ENCODE results near the gene OR10H1. TPM values are rescaled to one million over a fixed set of nuclear protein-coding genes. Genes with fewer than 3 reads are reported as not detected.

The OR10H1 gene
- total and polyA plus RNA-seq, 9 of the 15 experiments (the other 6 are each of a cell fraction or from before 2014, with no cell fraction given) = not detected

- DNase-seq (ENCODE audit: extremely low read depth in 1 of 4, low spot score in 3 of 4) = peak; percentile 47 to 53 (median 48)
- ChIA-PET POLR2A (interaction anchor here (1.0 kb wide), 2 partner anchors 23 to 761 kb away, joined by 3 to 4 read pairs; no protein-coding TSS in a partner anchor), CTCF (ENCODE audit: low intra/inter-chr PET ratio) (interaction anchor here (0.6 kb wide), 1 partner anchor 101 kb away, joined by 3 read pairs; no protein-coding TSS in a partner anchor)
- Histone ChIP-seq H3K9me3 (replicated peaks; ENCODE audit: control insufficient read depth, insufficient read depth, low read depth, low read length) (no peaks in the 10 kb centered on the region), H3K9me1 (ENCODE audit: control insufficient read depth, insufficient read depth, low read length) (peaks cover 3% of the 10 kb centered on the region), H3K36me3 (ENCODE audit: control insufficient read depth, insufficient read depth, low read length) (no peaks in the 10 kb centered on the region), H3K79me2 (ENCODE audit: control insufficient read depth, insufficient read depth, low read length) (peaks cover 9% of the 10 kb centered on the region; the same call in 2 of the 3 replicates), H3K27ac (ENCODE audit: extremely low read depth, low read depth, low read length) (no peak overlapping the region), H3K4me1 (replicated peaks in 1 of 2; ENCODE audit: control insufficient read depth in 2 of 2, insufficient read depth in 2 of 2, low read length in 2 of 2) (peaks cover 25 to 42% of the 10 kb centered on the region in 2 experiments), H2AFZ (ENCODE audit: low read depth, low read length) (no peak overlapping the region), H4K20me1 (replicated peaks; ENCODE audit: control insufficient read depth, insufficient read depth, low read length) (no peaks in the 10 kb centered on the region), H3K4me2 (ENCODE audit: insufficient read depth, low read length) (no peak overlapping the region), H3K9ac (ENCODE audit: insufficient read depth in 1 of 2, low read depth in 2 of 2, low read length in 2 of 2) (no peak overlapping the region; a peak in 1 of 4 replicates), H3K4me3 (no peak overlapping the region), H3K27me3 (ENCODE audit: control insufficient read depth in 2 of 2, insufficient read depth in 2 of 2, low read length in 2 of 2) (no peaks in the 10 kb centered on the region)
- no peak for ATAC-seq
- BruUV-seq (replicated peaks) = no TSS peak
- in situ Hi-C loops (cut with MboI) (no loop called here), intact Hi-C loops (cut with micrococcal nuclease) (loop anchor here (10.0 kb wide), 1 partner anchor 343 kb away; the partner anchor contains the start of gene FAM32A)
- FAIRE-seq = no peak
- 64% methylated on average over 10 of the region's 11 CpGs for WGBS (ENCODE audit: insufficient coverage, low coverage, missing lambda C conversion rate)
- TF ChIP-seq REST (IDR thresholded peaks at IDR 0.05; ENCODE audit: borderline replicate concordance) (0 out of 2 replicates have a peak, but pooled peaks have one; percentile 31), REST (CRISPR knock-in tag; IDR thresholded peaks at IDR 0.05; ENCODE audit: low read depth) (no peak), BRCA1 (IDR thresholded peaks at IDR 0.05) (no peak), BRCA1 (CRISPR knock-in tag; IDR thresholded peaks at IDR 0.05) (no peak), SMARCB1 (IDR thresholded peaks at IDR 0.05; ENCODE audit: insufficient read length, low read depth) (no peak), RAD21 (CRISPR knock-in tag; conservative IDR thresholded peaks at IDR 0.05 in 1 of 2, IDR thresholded peaks at IDR 0.05 in 1 of 2) (peak; percentile 24 to 58), SMARCE1 (IDR thresholded peaks at IDR 0.05) (no peak), CTCF (IDR thresholded peaks at IDR 0.05 in 2 of 3, conservative IDR thresholded peaks at IDR 0.05 in 1 of 3; ENCODE audit: insufficient read depth in 2 of 3, low read depth in 1 of 3, low read length in 3 of 3) (peak; percentile 63 to 80 (median 64)), ZKSCAN1 (IDR thresholded peaks at IDR 0.05; ENCODE audit: low read depth, low read length) (peak; percentile 85; the same call in 1 of the 2 replicates), RHOXF2B (CRISPR knock-in tag; conservative IDR thresholded peaks at IDR 0.05) (no peak), ZBTB7A (IDR thresholded peaks at IDR 0.05; ENCODE audit: borderline replicate concordance, control insufficient read depth, low read depth, low read length) (peak; percentile 51; the same call in 1 of the 2 replicates)
These were observed 26.6 kb upstream of the OR10H1 start for GRCh38 chr19:15841875-15842569.
